Naive thymus-derived CD8-positive, alpha-beta T cell (primary cell): Measurements from ENCODE around the gene ITIH1. TPM values are rescaled to one million over a fixed set of nuclear protein-coding genes. Genes with fewer than 3 reads are reported as not detected.
"Not testable (repeated sequence)": the region's sequence is repeated elsewhere in the genome, so short reads cannot be mapped to it uniquely, and the experiment has no call there.

Source experiments
- ATAC-seq, 2 donors: fragments of 150-1000 bp; cut with Tn5 transposase in 1 of 2; sonication (Bioruptor Pico), chemical (Tn5 transposase) in 1 of 2; 1 replicate in 1 of 2; 2 replicates in 1 of 2; pipeline ENCODE4 v1.10.0; 2021; ENCODE audit warnings: mild to moderate bottlenecking in 2 of 2, moderate library complexity in 2 of 2
- POLR2A ChIA-PET: fragments of 350-600 bp; sonication (Branson Sonifier 250); formaldehyde crosslinking; loops from one replicate; lab custom pipeline; 2021; ENCODE audit warnings: antibody characterized with exemption; lab: Charles Lee
- DNase-seq, 10 donors: peaks; one replicate each; pipeline versions ENCODE4 v3.0.0 to v3.0.0-alpha.2; 2020 to 2022
- H3K27ac Mint-ChIP-seq, 10 donors: one replicate each; pipeline ENCODE4 v1.8.0; 2020 to 2022; ENCODE audit warnings: mild to moderate bottlenecking in 10 of 10, mixed read lengths in 10 of 10, moderate library complexity in 4 of 10, inconsistent platforms in 1 of 10
- H3K27me3 Mint-ChIP-seq, 5 donors: one replicate each; pipeline ENCODE4 v1.8.0; 2021 to 2022; ENCODE audit warnings: mixed read lengths in 5 of 5
- H3K36me3 Mint-ChIP-seq, 3 donors: one replicate each; pipeline ENCODE4 v1.8.0; 2020 to 2022; ENCODE audit warnings: mixed read lengths in 3 of 3, mild to moderate bottlenecking in 2 of 3, inconsistent platforms in 1 of 3
- H3K4me1 Mint-ChIP-seq, 4 donors: one replicate each; pipeline ENCODE4 v1.8.0; 2021 to 2022; ENCODE audit warnings: mixed read lengths in 4 of 4
- H3K4me3 Mint-ChIP-seq, 10 donors: one replicate each; pipeline ENCODE4 v1.8.0; 2020 to 2022; ENCODE audit warnings: mild to moderate bottlenecking in 10 of 10, mixed read lengths in 10 of 10, moderate library complexity in 6 of 10, inconsistent platforms in 1 of 10
- H3K9me3 Mint-ChIP-seq, 9 donors: one replicate each; pipeline ENCODE4 v1.8.0; 2020 to 2022; ENCODE audit warnings: mixed read lengths in 9 of 9, mild to moderate bottlenecking in 3 of 9, inconsistent platforms in 1 of 9, moderate library complexity in 1 of 9
- polyA plus RNA-seq, 3 donors: library from polyadenylated mRNA; unstranded; fragments of 300-500 nt; fragmentation: Illumina TruSeq; gene quantifications; one replicate each; pipeline ENCODE4 v1.2.3, GENCODE V29; 2021
- total RNA-seq, 8 experiments: library from RNA in 2 of 8; stranded (reverse) in 2 of 8; gene quantifications; one replicate each; pipeline ENCODE4 v1.2.3 and lab custom pipeline; 2021 to 2026

Gene ITIH1, protein sequence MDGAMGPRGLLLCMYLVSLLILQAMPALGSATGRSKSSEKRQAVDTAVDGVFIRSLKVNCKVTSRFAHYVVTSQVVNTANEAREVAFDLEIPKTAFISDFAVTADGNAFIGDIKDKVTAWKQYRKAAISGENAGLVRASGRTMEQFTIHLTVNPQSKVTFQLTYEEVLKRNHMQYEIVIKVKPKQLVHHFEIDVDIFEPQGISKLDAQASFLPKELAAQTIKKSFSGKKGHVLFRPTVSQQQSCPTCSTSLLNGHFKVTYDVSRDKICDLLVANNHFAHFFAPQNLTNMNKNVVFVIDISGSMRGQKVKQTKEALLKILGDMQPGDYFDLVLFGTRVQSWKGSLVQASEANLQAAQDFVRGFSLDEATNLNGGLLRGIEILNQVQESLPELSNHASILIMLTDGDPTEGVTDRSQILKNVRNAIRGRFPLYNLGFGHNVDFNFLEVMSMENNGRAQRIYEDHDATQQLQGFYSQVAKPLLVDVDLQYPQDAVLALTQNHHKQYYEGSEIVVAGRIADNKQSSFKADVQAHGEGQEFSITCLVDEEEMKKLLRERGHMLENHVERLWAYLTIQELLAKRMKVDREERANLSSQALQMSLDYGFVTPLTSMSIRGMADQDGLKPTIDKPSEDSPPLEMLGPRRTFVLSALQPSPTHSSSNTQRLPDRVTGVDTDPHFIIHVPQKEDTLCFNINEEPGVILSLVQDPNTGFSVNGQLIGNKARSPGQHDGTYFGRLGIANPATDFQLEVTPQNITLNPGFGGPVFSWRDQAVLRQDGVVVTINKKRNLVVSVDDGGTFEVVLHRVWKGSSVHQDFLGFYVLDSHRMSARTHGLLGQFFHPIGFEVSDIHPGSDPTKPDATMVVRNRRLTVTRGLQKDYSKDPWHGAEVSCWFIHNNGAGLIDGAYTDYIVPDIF
- total RNA-seq (not detected), polyA plus RNA-seq (not detected), total RNA-seq (lab: John Stamatoyannopoulos, UW) (0 to 0.15 (median 0) reads per million in 6 experiments)

- peaks cover 0 to 19% (median 2%) of the 10 kb centered on the region in 4 donors for H3K4me1 Mint-ChIP-seq
- DNase-seq (peak in 1 of 10 donors; percentile 8), ATAC-seq (no peak)
- no peak within 1 kb of the TSS for H3K4me3 Mint-ChIP-seq
- H3K9me3 Mint-ChIP-seq = no peaks in the 10 kb centered on the region
- POLR2A ChIA-PET = no interaction called here
- no peaks in the 10 kb centered on the region for H3K36me3 Mint-ChIP-seq
- peak within 1 kb of the TSS in 1 of 10 donors; percentile 14 for H3K27ac Mint-ChIP-seq
- peaks cover 0 to 6% (median 3%) of the 10 kb centered on the region in 5 donors for H3K27me3 Mint-ChIP-seq
Observed at GRCh38 chr3:52777127-52777958, at the start of gene ITIH1. ITIH1 (plus strand) TSS chr3:52777599; CDS start chr3:52777616, 17 bp downstream.

GRCh38 chr3:52728753-52729152 lies 48.6 kb upstream of the ITIH1 start:
- DNase-seq, H3K27ac Mint-ChIP-seq, POLR2A ChIA-PET, ATAC-seq, H3K4me3 Mint-ChIP-seq, H3K27me3 Mint-ChIP-seq: not testable (repeated sequence)
- peaks cover 0 to 32% (median 11%) of the 10 kb centered on the region in 9 donors for H3K9me3 Mint-ChIP-seq
- peaks cover 26 to 55% (median 51%) of the 10 kb centered on the region in 3 donors for H3K36me3 Mint-ChIP-seq
- H3K4me1 Mint-ChIP-seq = peaks cover 0 to 10% (median 3%) of the 10 kb centered on the region in 4 donors

- H3K36me3 Mint-ChIP-seq = peaks cover 29 to 70% (median 68%) of the 10 kb centered on the region in 3 donors
- POLR2A ChIA-PET = no interaction called here
Observed at GRCh38 chr3:52730681-52731080, 46.7 kb upstream of the ITIH1 start.

DNA sequence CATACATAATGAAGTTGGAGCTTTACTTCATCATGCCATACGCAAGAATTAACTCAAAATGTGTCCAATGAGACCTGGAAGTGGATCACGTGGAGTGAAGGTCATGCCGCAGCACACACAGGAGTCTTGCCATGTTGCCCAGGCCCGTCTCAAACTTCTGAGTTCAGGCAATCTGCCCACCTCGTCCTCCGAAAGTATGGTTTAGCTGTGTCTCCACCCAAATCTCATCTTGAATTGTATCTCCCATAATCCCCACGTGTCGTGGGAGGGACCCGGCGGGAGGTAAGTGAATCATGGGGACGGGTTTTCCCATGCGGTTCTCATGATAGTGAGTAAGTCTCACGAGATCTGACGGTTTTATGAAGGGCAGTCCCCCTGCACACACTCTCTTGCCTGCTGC lies 45.8 kb upstream of the ITIH1 start:
- H3K36me3 Mint-ChIP-seq = peaks cover 31 to 72% (median 72%) of the 10 kb centered on the region in 3 donors
- no peak overlapping the region for H3K4me3 Mint-ChIP-seq
- H3K9me3 Mint-ChIP-seq = peaks cover 0 to 32% (median 11%) of the 10 kb centered on the region in 9 donors
- H3K4me1 Mint-ChIP-seq = peaks cover 0 to 10% (median 3%) of the 10 kb centered on the region in 4 donors
- H3K27ac Mint-ChIP-seq = peak overlapping the region in 1 of 10 donors; percentile 41
- ATAC-seq (no peak), DNase-seq (no peak)
- H3K27me3 Mint-ChIP-seq = no peaks in the 10 kb centered on the region
- POLR2A ChIA-PET = no interaction called here

More at GRCh38 chr3:52730681-52731080, 46.7 kb upstream of the ITIH1 start:
- Mint-ChIP-seq H3K27me3 (no peaks in the 10 kb centered on the region), H3K9me3 (peaks cover 0 to 32% (median 11%) of the 10 kb centered on the region in 9 donors), H3K4me3 (no peak overlapping the region), H3K4me1 (peaks cover 0 to 10% (median 3%) of the 10 kb centered on the region in 4 donors), H3K27ac (peak overlapping the region in 6 of 10 donors; percentile 9 to 52 (median 24))
- no peak for DNase-seq
- ATAC-seq = no peak

DNA sequence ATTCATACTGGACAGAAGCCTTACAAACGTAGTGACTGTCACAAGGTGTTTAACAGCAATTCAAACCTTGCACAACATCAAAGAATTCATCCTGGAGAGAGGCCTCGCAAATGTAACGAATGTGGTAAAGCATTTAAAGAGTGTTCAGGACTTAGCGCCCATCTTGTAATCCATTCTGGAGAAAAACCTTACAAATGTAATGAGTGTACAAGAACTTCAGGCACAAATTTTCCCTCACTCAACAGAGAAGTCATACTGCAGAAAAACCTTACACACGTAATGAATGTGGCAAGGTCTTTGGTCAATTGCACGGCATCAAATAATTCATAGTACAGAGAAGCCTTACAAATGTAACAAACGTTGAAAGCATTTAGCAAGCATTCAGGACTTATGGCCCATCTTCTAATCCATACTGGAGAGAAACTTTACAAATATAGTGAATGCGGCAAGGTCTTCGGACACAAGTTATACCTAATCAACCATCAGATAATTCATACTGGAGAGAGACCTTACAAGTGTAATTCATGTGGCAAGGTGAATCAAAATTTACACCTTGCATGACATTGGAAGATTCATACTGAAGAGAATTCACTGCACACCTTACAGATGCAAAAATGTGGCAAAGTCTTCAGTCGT lies 44.0 kb upstream of the ITIH1 start:
- peaks cover 0 to 27% (median 11%) of the 10 kb centered on the region in 9 donors for H3K9me3 Mint-ChIP-seq
- ATAC-seq (no peak), DNase-seq (no peak)
- no peak overlapping the region for H3K27ac Mint-ChIP-seq
- peaks cover 31 to 82% (median 64%) of the 10 kb centered on the region in 3 donors for H3K36me3 Mint-ChIP-seq
- H3K4me1 Mint-ChIP-seq = peaks cover 0 to 10% (median 3%) of the 10 kb centered on the region in 4 donors
- no peaks in the 10 kb centered on the region for H3K27me3 Mint-ChIP-seq
- H3K4me3 Mint-ChIP-seq = no peak overlapping the region
- POLR2A ChIA-PET = no interaction called here

DNA sequence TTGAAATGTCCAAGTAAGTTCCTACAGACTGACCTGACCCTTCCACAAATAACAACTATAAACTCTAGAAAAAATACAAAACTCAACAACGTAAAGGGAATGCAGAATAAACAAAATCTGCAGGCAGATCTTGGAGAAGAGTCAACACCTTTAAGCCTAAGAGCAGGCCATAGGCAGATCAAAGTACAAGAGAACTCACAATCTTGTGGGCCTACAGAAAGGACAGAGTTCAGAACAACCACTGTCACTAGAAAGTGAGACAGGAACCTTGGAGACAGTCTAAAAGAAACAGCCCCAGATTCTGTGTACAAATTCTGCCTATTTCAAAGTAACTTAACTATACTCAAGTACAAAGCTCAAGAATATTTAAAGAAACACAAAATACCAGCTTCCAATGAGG lies 37.7 kb upstream of the ITIH1 start:
- H3K9me3 Mint-ChIP-seq = no peaks in the 10 kb centered on the region
- no peaks in the 10 kb centered on the region for H3K4me1 Mint-ChIP-seq
- H3K4me3 Mint-ChIP-seq = no peak overlapping the region
- H3K36me3 Mint-ChIP-seq = peaks cover 5 to 84% (median 23%) of the 10 kb centered on the region in 3 donors
- DNase-seq (no peak), ATAC-seq (no peak)
- POLR2A ChIA-PET = interaction anchor here (0.5 kb wide), 1 partner anchor 279 kb away, joined by 4 read pairs; no protein-coding TSS in a partner anchor
- H3K27ac Mint-ChIP-seq = peak overlapping the region in 1 of 10 donors; percentile 24
- H3K27me3 Mint-ChIP-seq = no peaks in the 10 kb centered on the region

GRCh38 chr3:52742418-52743041 lies 34.9 kb upstream of the ITIH1 start:
- no peaks in the 10 kb centered on the region for H3K27me3 Mint-ChIP-seq
- H3K4me1 Mint-ChIP-seq = no peaks in the 10 kb centered on the region
- POLR2A ChIA-PET = no interaction called here
- peaks cover 6 to 88% (median 21%) of the 10 kb centered on the region in 3 donors for H3K36me3 Mint-ChIP-seq
- no peaks in the 10 kb centered on the region for H3K9me3 Mint-ChIP-seq
- no peak overlapping the region for H3K27ac Mint-ChIP-seq
- no peak overlapping the region for H3K4me3 Mint-ChIP-seq
- no peak for ATAC-seq
- DNase-seq = peak in 3 of 10 donors; percentile 21 to 29 (median 27)

DNA sequence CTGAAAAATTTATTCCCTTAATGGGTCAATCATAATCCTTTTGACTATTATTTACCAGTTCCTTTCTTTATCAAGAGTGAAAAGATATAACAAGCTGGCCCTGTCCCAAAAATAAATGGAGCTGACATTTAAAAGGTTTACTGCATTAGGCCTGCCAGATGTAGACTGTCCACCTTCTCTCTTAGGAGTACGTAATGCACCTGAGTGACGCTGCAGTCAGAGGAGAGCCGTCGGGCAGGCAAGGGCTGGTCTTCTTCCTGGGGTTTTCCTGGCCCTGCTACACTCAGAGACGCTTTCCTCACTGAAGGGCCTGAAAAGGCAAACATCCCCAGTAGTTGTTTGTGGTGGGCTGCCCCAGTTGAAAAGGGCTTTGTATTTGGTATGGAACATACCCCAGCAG lies 34.2 kb upstream of the ITIH1 start:
- ATAC-seq (no peak), DNase-seq (no peak)
- peaks cover 6 to 88% (median 21%) of the 10 kb centered on the region in 3 donors for H3K36me3 Mint-ChIP-seq
- H3K27ac Mint-ChIP-seq = peak overlapping the region in 1 of 10 donors; percentile 71
- H3K27me3 Mint-ChIP-seq = no peaks in the 10 kb centered on the region
- H3K4me3 Mint-ChIP-seq = no peak overlapping the region
- no peaks in the 10 kb centered on the region for H3K9me3 Mint-ChIP-seq
- POLR2A ChIA-PET = interaction anchor here (0.6 kb wide), 1 partner anchor 40 kb away, joined by 3 read pairs; no protein-coding TSS in a partner anchor
- no peaks in the 10 kb centered on the region for H3K4me1 Mint-ChIP-seq

DNA sequence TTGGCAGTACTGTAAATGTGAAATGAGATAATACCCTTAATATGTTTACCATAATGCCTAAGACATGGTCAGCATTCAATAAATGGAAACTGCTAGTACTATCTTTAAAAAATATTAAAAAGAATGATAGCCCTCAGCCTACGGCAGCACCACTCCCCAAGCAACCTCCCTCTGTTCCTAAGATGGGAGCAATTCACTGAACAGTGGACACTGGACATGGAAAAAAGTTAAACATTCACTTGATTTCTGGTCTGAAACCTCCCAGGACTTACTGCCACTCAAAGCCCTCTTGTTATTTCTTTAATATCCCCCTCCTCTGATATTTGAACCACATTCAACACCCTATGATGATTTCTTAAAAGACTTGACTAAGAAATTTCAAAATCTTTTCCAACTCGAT lies 33.7 kb upstream of the ITIH1 start:
- Mint-ChIP-seq H3K36me3 (peaks cover 6 to 88% (median 26%) of the 10 kb centered on the region in 3 donors), H3K27me3 (no peaks in the 10 kb centered on the region)
- DNase-seq = no peak

GRCh38 chr3:52752045-52752660 lies 25.2 kb upstream of the ITIH1 start:
- H3K36me3 Mint-ChIP-seq = peaks cover 0 to 91% (median 32%) of the 10 kb centered on the region in 3 donors
- POLR2A ChIA-PET = interaction anchor here (0.7 kb wide), 1 partner anchor 22 kb away, joined by 4 read pairs; no protein-coding TSS in a partner anchor
- H3K4me3 Mint-ChIP-seq = no peak overlapping the region
- DNase-seq (no peak), ATAC-seq (no peak)
- H3K4me1 Mint-ChIP-seq = peaks cover 0 to 6% (median 3%) of the 10 kb centered on the region in 4 donors
- no peaks in the 10 kb centered on the region for H3K9me3 Mint-ChIP-seq
- H3K27ac Mint-ChIP-seq = no peak overlapping the region
- H3K27me3 Mint-ChIP-seq = no peaks in the 10 kb centered on the region

More for the DNA sequence above, 33.7 kb upstream of the ITIH1 start:
- no peak for ATAC-seq
- Mint-ChIP-seq H3K4me3 (no peak overlapping the region), H3K27ac (peak overlapping the region in 1 of 10 donors; percentile 66), H3K9me3 (no peaks in the 10 kb centered on the region), H3K4me1 (peaks cover 0 to under 1% (median 0%) of the 10 kb centered on the region in 4 donors)
- POLR2A ChIA-PET = interaction anchor here (0.6 kb wide), 1 partner anchor 41 kb away, joined by 3 read pairs; no protein-coding TSS in a partner anchor
